GM23248 (cell line): ENCODE measurements around the gene GLUL. TPM values are rescaled to one million over a fixed set of nuclear protein-coding genes. Genes with fewer than 3 reads are reported as not detected.
"Not testable (repeated sequence)": the region's sequence is repeated elsewhere in the genome, so short reads cannot be mapped to it uniquely, and the experiment has no call there.

Experiments used
- DNase-seq: peaks from one replicate; pipeline ENCODE4 v3.0.0-alpha.2; 2015
- H2AFZ ChIP-seq: fragments of 200-600 bp; sonication (generic); 2 replicates; pipeline ENCODE4 v1.6.1; 2016; ENCODE audit warnings: antibody characterized with exemption
- H3F3A ChIP-seq: fragments of 200-600 bp; sonication (generic); 2 replicates; pipeline ENCODE4 v1.6.1; 2016; ENCODE audit warnings: mild to moderate bottlenecking, antibody characterized with exemption, mixed run types; ENCODE audit not compliant: insufficient read depth
- H3K27ac ChIP-seq: fragments of 200-600 bp; sonication (generic); 2 replicates; pipeline ENCODE4 v1.5.1; 2016; ENCODE audit warnings: mild to moderate bottlenecking
- H3K27me3 ChIP-seq: fragments of 200-600 bp; sonication (generic); replicated peaks from 2 replicates; pipeline ENCODE4 v1.6.1; 2016; ENCODE audit warnings: mild to moderate bottlenecking; ENCODE audit not compliant: insufficient read depth
- H3K36me3 ChIP-seq: fragments of 200-600 bp; sonication (generic); 2 replicates; pipeline ENCODE4 v1.6.1; 2016; ENCODE audit warnings: low read depth, mild to moderate bottlenecking
- H3K4me1 ChIP-seq: fragments of 200-600 bp; sonication (generic); 2 replicates; pipeline ENCODE4 v1.6.1; 2016; ENCODE audit warnings: mild to moderate bottlenecking; ENCODE audit not compliant: insufficient read depth
- H3K4me2 ChIP-seq: fragments of 200-600 bp; sonication (generic); one replicate; pipeline ENCODE4 v1.6.1; 2016; ENCODE audit warnings: mild to moderate bottlenecking; ENCODE audit not compliant: unreplicated experiment
- H3K4me3 ChIP-seq: fragments of 200-600 bp; sonication (generic); 2 replicates; pipeline ENCODE4 v1.5.1; 2016; ENCODE audit warnings: mild to moderate bottlenecking
- H3K79me2 ChIP-seq: fragments of 200-600 bp; sonication (generic); 2 replicates; pipeline ENCODE4 v1.6.1; 2016; ENCODE audit warnings: mild to moderate bottlenecking; ENCODE audit not compliant: insufficient read depth
- H3K9ac ChIP-seq: fragments of 200-600 bp; sonication (generic); 2 replicates; pipeline ENCODE4 v1.6.1; 2016; ENCODE audit warnings: mild to moderate bottlenecking
- H3K9me2 ChIP-seq: fragments of 200-600 bp; sonication (generic); 2 replicates; pipeline ENCODE4 v1.6.1; 2016; ENCODE audit warnings: mixed run types, mild to moderate bottlenecking, moderate library complexity; ENCODE audit not compliant: insufficient read depth
- H3K9me3 ChIP-seq: fragments of 200-600 bp; sonication (generic); one replicate; pipeline ENCODE4 v1.6.1; 2017; ENCODE audit warnings: low read depth
- H4K20me1 ChIP-seq: fragments of 200-600 bp; sonication (generic); 2 replicates; pipeline ENCODE4 v1.6.0; 2016; ENCODE audit not compliant: insufficient read depth
- EZH2 ChIP-seq: fragments of 200-600 bp; sonication (generic); IDR thresholded peaks from 2 replicates; pipeline ENCODE4 v1.6.1; 2018; ENCODE audit warnings: antibody characterized with exemption, mild to moderate bottlenecking; ENCODE audit not compliant: insufficient read depth, poor library complexity, severe bottlenecking
- EZH2phosphoT487 ChIP-seq: fragments of 200-600 bp; sonication (generic); IDR thresholded peaks from 2 replicates; pipeline ENCODE4 v1.6.1; 2018; ENCODE audit warnings: antibody characterized with exemption, moderate library complexity, mild to moderate bottlenecking, low read depth; ENCODE audit not compliant: insufficient read depth
- WGBS, 2 experiments: methylation state at CpG; one replicate each; pipeline ENCODE4 v1.1.6; 2015 to 2017; ENCODE audit warnings: low lambda C conversion rate in 2 of 2, low coverage in 1 of 2; ENCODE audit errors: missing lambda C conversion rate in 2 of 2; 5-methylcytosine and 5-hydroxymethylcytosine counted together
- in situ Hi-C: fragments of 300-500 bp; cut with MboI; formaldehyde crosslinking; loops from 2 replicates; pipeline ENCODE4 v1.15.0; 2020
- polyA plus RNA-seq: library from polyadenylated mRNA; unstranded; fragments of >200 nt; fragmentation: Nextera tagmentation; extraction: Ambion mirVana; gene quantifications from 2 replicates; pipeline ENCODE4 v1.2.1, GENCODE V29; 2016
- total RNA-seq: library from RNA; depleted of rRNA; stranded (reverse); fragments of >200 nt; shearing (Covaris generic); gene quantifications from 2 replicates; pipeline ENCODE4 v1.2.3, GENCODE V29; 2014

GLUL gene
- total and polyA plus RNA-seq, 2 experiments from 2014 or later = 119 to 160 TPM

- Histone ChIP-seq H3K9me2 (no peaks in the 10 kb centered on the region), H3K27ac (no peak overlapping the region), H3K36me3 (peaks cover 25% of the 10 kb centered on the region), H3K9me3 (no peaks in the 10 kb centered on the region), H3K9ac (no peak overlapping the region), H3F3A (peaks cover 62% of the 10 kb centered on the region), H3K4me2 (no peak overlapping the region), H3K27me3 (no peaks in the 10 kb centered on the region), H3K4me3 (no peak overlapping the region), H3K79me2 (no peaks in the 10 kb centered on the region), H2AFZ (no peak overlapping the region), H4K20me1 (no peaks in the 10 kb centered on the region), H3K4me1 (peaks cover 13% of the 10 kb centered on the region)
- no peak for DNase-seq
- 89 to 92% methylated on average over 4 of the region's 4 CpGs for WGBS, 2 experiments
- in situ Hi-C loops = no loop called here
- TF ChIP-seq EZH2 (no peak), EZH2phosphoT487 (no peak)
Measured at GRCh38 chr1:182380199-182380598, 11.4 kb downstream of the GLUL start.

- H4K20me1 ChIP-seq, H3K27ac ChIP-seq, H3K79me2 ChIP-seq, H2AFZ ChIP-seq, H3K4me3 ChIP-seq, DNase-seq, H3K4me2 ChIP-seq, H3K9me3 ChIP-seq, H3K9ac ChIP-seq, H3K9me2 ChIP-seq, in situ Hi-C loops, H3K27me3 ChIP-seq: not testable (repeated sequence)
- H3F3A ChIP-seq = peaks cover 62% of the 10 kb centered on the region
- 92 to 93% methylated on average over 7 of the region's 7 CpGs for WGBS, 2 experiments
- H3K4me1 ChIP-seq = peaks cover 13% of the 10 kb centered on the region
- H3K36me3 ChIP-seq = peaks cover 22% of the 10 kb centered on the region
Measured at GRCh38 chr1:182379781-182380180, 11.8 kb downstream of the GLUL start.

GRCh38 chr1:182376936-182377574 lies 14.5 kb downstream of the GLUL start:
- Histone ChIP-seq H3K9me3 (no peaks in the 10 kb centered on the region), H3K4me2 (peak overlapping the region; percentile 4), H3K9ac (no peak overlapping the region), H3K36me3 (no peaks in the 10 kb centered on the region), H3K4me3 (no peak overlapping the region), H3F3A (peaks cover 40% of the 10 kb centered on the region), H3K27me3 (no peaks in the 10 kb centered on the region), H3K79me2 (no peaks in the 10 kb centered on the region), H4K20me1 (no peaks in the 10 kb centered on the region), H3K9me2 (no peaks in the 10 kb centered on the region), H3K27ac (peak overlapping the region; percentile 46), H2AFZ (no peak overlapping the region), H3K4me1 (peaks cover 13% of the 10 kb centered on the region)
- in situ Hi-C loops = no loop called here
- no peak for TF ChIP-seq EZH2phosphoT487
- no peak for TF ChIP-seq EZH2
- DNase-seq = peak; percentile 58

- TF ChIP-seq EZH2 (no peak), EZH2phosphoT487 (no peak)
- H3K79me2 ChIP-seq = no peaks in the 10 kb centered on the region
- no peaks in the 10 kb centered on the region for H3K27me3 ChIP-seq
- H3K36me3 ChIP-seq = no peaks in the 10 kb centered on the region
- no peak overlapping the region for H3K9ac ChIP-seq
- H3K4me3 ChIP-seq = no peak overlapping the region
- no peak overlapping the region for H3K27ac ChIP-seq
- H3F3A ChIP-seq = peaks cover 25% of the 10 kb centered on the region
- 55 to 67% methylated on average over 5 of the region's 5 CpGs for whole genome bisulfite sequencing, 2 experiments
- in situ Hi-C loops = no loop called here
- no peaks in the 10 kb centered on the region for H3K9me2 ChIP-seq
- no peak for DNase-seq
- no peak overlapping the region for H3K4me2 ChIP-seq
- no peaks in the 10 kb centered on the region for H3K9me3 ChIP-seq
- H4K20me1 ChIP-seq = no peaks in the 10 kb centered on the region
- no peak overlapping the region for H2AFZ ChIP-seq
- H3K4me1 ChIP-seq = peaks cover 13% of the 10 kb centered on the region
Measured at GRCh38 chr1:182374101-182374834, 17.3 kb downstream of the GLUL start.

GRCh38 chr1:182370532-182370931 lies 21.1 kb downstream of the GLUL start:
- Histone ChIP-seq H3K79me2 (no peaks in the 10 kb centered on the region), H3K27ac (no peak overlapping the region), H3K9ac (no peak overlapping the region), H3K9me3 (no peaks in the 10 kb centered on the region), H4K20me1 (no peaks in the 10 kb centered on the region), H3K9me2 (no peaks in the 10 kb centered on the region), H3K4me1 (no peaks in the 10 kb centered on the region), H3K4me3 (no peak overlapping the region), H3K4me2 (no peak overlapping the region), H3F3A (no peaks in the 10 kb centered on the region), H3K36me3 (no peaks in the 10 kb centered on the region), H3K27me3 (no peaks in the 10 kb centered on the region), H2AFZ (no peak overlapping the region)
- in situ Hi-C loops = no loop called here
- no peak for DNase-seq
- TF ChIP-seq EZH2phosphoT487 (no peak), EZH2 (no peak)
- 55 to 60% methylated on average over 3 of the region's 3 CpGs for WGBS, 2 experiments
